Colon (tissue), 2 donors: ENCODE measurements around the gene DGCR6L.
"Not testable (repeated sequence)": the region's sequence is repeated elsewhere in the genome, so short reads cannot be mapped to it uniquely, and the experiment has no call there.

ENCODE experiments used
- FAIRE-seq: peaks from 2 replicates; lab custom pipeline; 2012; peaks lifted over from hg19 to GRCh38; lab: Jason Lieb, UNC
- donor health status: control.
- donor health status: control.

Gene DGCR6L

DNA sequence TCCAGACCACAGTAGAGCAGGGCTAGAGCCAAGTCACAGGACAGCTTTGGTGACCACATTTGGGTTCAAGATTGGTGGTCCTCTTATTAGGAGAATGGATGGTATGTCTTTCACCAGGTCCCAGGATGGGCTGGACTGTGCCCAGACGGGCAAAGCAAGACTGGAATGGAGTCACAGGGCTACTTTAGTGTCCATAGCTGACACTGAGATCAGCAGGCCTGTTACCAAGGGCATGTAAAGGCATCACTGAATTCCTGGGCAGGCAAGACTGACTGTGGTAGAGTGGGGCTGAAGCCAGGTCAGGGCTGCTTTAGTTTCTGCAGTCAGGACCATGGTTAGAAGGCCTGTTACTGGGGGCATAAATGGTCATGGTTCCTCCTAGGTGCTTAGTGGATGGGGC lies 6.1 kb upstream of the DGCR6L start:
- FAIRE-seq = not testable (repeated sequence)

DNA sequence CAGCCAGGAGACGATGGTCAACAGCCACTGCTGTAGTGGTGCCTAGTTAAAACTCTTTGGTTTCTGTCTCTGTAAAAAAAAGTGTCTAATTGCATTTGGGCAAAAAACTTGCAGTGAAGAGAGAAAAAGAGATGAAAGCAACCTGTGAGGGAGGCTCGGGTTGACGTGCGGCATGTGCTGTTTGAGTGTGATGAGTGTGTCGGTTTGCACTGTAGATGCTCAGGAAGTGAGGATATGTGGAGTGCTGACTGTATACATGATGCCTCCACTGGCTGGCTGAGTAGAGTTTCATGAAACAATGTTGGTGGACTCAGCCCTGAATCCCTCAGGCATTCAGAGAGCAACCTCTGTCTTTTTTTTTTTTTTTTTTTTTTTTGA lies 4.3 kb upstream of the DGCR6L start:
- FAIRE-seq = no peak

DNA sequence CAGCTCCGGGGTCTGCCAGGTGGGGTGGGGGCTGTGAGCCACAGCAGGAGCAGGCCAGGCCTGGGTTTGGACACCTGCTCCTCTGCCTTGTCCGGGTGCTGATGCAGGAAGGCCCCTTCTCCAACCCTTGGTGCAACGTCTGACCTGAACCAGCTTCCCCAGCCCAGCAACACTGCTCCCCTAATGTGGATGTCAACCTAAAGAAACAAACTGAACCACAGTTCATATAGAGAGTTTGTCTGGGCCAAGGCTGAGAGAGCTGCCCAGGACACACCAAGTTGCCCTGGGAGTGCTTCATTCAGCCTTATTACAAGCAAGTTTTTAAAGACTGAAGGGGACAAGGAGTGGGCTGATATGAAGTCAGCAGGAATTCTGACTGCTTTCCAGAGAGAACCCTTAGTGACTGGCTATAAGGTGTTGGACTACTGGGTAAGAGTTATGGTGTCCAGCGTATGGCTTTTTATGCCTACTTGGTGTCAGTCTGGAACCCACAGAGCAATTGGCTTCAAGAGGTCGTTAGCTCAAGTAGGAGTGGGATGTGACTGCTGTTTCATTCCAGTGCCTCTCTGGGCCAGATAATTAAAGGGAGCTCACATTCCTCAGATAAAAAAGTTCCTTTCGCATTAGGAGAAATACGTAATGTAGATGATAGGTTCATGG lies 1.8 kb upstream of the DGCR6L start:
- not testable (repeated sequence) for FAIRE-seq

DNA sequence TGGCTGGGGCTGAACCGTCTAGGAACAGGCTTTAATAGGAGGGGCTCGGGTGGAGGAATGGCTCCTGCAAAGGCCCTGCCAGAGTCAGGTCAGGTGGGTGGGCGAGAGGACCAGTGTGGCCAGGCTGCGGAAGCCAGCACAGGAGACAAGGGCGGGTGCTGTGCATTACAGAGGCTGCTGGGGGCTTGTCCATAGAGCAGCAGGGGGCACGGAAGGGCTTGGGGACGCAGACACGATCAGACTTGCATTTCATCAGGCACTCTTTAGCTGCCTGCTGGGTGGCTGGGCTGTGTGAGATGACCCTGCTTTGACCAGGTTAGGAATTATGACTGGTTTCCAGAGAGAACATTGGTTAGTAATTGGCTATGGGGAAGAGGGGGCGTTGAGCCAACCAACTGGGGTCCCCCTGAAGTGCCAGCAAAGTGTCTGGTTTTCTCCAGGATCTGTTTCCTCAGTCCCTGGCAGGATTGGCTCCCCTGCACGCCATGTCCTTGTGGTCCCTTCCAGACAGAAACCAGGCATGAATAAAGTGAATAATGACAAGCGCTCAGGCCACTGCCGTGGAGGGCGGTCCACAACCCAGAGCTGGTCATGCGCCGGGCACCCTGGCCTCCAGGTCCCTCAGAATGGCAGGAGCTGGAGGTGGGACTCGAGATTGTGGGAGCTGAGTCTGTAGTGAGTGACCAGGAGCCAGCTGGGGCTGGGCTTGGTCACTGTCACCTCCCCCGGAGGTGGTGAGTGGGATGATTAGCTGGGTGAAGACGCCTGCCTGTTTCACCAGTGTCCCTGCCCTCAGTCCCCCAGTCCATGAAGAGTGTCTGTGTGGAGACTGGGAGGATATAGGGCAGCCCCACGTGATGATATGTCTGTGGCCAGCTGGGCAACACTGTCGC lies 1.0 kb upstream of the DGCR6L start:
- not testable (repeated sequence) for FAIRE-seq

DNA sequence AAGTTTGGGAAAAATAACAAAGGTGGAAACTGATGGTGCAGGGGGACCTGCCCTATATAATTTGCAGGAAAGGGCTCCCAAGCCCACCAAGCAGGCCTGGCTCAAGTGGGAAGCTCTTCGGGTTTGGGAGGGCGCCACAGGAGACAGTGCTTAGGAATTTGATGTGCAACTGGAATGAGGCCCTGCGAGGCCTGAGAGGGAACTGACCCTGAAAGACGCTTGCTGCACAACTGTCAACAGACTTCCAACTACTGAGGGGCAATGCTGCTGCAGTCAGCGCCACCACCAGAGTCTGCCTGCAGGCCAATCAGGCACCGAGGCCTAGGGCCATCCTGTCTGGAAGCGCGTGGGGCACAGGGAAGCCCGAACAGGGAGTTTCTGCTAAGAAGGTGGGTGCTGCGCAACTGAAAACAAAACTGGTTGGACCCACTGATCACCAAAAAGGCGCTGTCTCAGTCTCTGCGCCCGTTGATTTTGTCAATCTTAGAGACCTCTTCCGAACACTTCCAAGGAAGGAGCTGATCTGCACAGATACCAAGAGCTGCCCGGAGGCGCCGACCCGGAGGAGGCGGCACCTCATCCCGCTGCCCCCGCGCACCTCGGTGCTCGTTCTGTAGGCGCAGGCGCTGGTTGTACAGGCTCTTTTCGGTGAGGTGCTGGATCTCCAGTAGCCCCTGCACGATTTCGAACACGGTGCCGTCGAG lies 667 bp downstream of the DGCR6L start:
- no peak for FAIRE-seq

DNA sequence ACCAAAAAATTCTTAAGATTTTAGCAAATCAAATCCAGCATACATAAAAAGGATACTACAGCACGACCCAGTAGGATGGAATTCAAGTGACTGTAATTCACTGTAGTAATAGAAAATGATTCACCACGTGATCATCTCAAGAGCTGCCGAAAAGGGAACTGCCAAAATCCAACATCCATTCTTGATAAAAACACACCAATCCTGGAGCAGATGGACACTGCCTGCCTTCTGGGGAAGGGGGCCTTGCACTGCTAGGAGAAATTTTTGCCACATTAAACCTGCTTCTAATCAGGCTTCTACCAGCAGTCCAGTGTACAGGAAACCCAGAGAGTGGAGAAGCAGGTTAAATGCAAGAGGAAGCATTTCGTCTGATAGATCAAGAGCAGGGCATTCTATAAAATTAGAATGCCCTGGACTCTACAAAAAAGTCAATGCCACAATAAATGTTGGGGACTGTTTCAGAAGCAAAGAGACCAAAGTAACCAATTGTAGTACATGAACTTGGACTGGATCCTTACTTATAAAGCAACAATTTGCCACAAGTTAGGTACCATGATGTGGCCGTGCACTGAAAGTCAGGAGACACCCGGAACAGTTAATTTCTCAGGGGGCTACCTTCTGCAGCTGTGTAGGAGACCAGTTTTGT lies 1.7 kb downstream of the DGCR6L start:
- not testable (repeated sequence) for FAIRE-seq

DNA sequence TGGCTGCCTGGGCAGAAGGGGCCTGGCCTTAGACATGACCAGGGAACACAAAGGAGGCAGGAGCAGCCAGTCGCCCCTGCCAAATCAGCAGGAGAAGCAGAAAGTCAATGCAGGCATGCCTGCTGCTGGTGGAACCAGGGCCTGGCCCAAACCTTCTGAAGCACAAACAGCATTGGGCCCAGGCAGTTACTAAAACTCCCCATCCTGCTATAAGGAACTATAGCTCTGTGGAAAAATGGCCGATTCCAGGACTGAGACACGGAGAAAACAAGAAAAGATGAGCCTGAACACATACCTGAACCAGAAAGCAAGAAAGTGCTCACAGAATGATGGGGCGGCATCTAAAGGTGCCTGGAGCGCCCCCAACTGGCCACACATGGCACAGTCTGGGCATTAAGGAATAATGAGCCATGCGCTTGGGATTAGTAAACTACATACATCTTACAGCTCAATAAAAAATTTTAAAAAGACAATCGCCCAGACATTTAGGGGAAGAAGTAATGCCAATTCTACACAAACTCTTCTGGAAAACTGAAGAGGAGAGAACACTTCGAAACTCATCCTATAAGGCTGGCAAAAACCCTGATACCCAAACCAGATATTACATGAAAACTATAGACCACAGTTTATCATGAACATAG lies 2.3 kb downstream of the DGCR6L start:
- FAIRE-seq = not testable (repeated sequence)

DNA sequence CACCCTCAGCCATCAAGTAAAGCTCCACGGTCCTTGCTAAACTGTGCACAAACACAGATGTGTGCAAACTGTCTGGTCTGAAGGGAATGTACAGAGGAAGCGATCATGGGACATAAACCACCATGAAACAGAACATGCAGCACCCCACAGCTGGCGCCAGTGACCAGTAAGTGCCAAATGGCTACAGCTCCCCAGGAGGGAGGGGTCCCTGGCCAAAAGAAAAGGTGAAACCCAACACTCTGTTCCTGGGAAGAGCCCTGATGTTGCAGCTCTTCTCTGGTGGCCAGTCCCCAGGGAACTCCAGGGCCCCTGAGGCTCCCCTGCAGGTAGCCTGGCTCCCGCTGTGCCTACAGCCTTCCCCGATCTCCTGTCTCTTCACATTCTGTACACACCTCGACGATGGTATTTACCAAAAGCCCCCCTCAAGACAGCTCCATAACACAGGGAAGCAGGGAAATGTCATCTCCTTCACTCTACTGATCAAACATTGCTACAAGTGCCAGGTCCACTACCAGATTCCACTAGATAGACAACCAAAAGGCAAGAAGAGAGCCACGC lies 2.9 kb downstream of the DGCR6L start:
- no peak for FAIRE-seq

DNA sequence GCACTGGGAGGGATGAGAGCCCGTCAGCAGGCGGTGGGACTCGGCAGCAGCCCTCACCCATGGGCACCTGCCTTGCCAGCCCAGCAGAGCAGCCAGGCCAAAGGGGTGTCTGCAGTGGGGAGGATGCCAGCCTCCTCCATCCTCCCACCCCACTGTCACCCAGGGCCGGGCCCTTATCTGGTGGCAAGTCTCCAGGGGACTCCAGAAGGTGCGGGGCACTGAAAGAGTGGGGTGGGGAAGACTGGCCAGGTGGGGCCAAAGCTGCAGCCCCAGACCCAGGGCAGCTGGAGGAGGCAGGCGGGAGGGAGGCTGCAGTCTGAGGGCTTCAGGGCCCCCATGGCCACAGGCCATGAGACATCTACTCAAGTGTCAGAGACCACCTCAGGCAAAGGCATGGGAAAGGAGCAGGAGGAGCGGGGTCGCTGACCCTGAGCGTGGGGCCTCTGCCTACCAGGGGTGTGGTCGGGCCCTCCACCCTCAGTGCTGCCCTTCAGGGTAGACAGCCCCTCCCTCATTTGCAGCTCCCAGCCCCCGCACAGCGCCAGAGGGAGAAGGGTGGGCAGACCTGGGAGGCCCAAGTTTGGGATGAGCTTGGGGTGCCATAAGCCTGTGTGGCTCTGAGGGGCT lies 3.5 kb downstream of the DGCR6L start:
- no peak for FAIRE-seq

DNA sequence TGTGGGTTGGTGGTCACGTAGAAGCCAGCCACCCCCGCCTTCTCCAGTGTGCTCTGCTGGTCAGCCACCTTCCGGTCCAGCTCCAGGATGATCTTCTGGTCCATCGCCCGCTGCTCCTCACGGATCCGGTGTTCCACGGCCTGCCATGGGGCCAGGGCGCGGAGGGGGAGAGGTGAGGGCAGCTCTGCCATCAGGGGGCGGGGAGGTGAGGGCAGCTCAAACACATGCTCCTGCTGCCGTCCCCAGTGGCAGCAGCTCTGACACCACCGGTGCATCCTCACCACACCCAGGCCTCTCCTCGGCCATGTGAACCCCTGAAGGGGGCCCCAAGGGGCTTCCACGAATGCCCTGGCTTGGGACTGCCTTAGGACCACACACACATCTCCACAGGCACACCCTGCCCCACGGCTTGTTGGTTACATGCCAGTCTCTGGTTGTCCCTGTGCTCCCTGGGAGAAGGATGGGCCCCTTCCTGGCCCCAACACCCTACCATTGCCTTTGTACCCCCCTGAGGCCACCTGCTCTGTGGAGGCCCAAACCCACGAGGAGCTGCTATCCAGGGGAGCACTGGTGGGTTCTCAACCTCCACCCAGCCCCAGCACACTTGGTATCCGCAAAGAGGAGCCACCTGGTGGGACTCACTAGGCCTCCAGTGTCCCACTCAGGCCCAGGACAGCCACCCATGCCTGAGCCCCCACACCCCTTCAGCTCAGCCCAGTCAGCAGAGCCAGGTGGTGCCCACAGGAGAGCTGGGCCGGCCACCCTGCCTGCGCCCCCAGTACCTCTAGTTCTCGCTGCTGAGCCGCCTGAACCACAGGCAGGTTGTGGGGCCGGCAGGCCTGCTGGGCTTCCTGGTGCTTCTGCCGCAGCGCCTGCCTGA lies 4.3 kb downstream of the DGCR6L start:
- FAIRE-seq = no peak

DNA sequence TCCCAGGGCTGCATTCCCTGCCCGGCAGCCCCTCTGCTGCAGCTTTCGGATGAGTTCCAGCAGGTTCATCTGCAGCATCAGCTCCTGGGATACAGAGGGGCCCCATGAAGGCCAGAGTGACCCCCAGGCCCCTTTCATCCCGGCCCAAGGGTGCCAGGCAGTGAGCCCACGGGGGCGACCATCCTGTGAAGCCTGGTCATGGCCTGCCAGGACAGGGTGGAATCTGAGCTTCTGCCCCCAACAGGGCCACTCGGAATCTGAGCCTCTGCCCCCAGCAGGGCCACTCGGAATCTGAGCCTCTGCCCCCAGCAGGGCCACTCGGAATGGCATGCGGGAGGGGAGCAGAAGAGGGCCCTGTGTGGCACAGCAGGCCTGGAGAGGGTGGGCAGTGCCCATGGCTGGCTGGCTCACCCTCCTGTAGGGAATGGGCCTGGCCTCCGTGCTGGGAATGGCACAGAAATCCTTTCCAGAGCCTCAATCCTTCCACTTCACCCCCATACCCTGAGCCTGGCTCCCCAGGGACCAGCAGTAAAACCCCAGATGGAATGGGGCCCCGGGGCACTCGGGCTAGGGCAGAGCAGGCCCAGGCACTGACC lies 5.0 kb downstream of the DGCR6L start:
- FAIRE-seq = not testable (repeated sequence)

DNA sequence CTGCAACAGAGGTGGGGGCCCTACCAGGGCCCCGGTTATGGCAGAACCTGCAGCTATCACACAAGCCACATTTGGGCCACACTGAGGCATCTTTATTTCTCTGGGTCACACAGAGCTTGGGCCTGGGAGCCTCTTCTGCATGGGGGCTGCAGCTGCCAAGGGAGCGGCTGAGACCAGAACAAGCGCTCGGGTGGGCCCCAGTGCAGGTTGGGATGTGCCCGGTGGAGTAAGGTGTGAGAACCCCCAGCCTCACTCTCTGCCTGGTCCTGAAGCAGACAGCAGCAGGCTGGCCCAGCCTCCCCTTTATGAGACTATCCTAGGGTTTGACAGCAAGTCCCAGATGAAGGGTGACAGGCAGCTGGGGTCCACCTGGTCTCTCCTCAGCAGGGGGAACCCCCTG lies 5.7 kb downstream of the DGCR6L start:
- not testable (repeated sequence) for FAIRE-seq

DNA sequence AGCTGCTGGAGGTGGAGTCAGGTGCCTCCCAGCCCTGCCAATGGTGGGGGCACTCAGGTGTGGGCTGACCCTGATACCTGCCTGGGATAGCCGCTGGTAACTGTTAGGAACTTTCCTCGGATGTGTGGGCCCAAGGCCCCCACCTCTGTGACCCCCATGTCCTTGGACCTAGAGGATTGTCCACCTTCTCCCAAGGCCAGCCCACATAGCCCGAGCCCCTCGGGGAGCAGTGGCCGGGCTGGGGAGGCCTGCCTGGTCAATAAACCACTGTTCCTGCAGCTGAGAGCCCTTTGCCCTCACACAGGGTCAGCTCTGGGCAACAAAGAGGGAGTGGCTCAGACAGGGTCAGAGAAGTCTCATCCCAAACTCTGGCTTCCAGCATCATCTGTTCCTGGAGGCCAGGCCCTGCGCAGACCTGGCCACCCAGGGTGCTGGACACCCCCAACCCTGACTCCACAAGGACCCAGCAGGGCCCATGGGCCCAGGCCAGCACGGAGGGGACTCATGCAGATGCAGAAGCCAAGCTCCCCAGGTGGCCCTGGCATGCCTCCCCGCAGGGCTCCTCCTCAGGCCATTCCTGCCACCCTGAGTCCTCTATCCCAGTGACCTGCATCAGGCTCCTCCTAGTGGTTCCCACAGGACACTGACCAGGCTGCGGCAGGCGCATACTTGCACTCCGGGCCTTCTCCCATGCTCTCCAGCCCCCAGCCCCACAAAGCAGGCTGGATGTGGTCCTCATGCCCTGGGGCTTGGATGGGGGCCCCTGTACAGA lies 6.4 kb downstream of the DGCR6L start:
- not testable (repeated sequence) for FAIRE-seq

DNA sequence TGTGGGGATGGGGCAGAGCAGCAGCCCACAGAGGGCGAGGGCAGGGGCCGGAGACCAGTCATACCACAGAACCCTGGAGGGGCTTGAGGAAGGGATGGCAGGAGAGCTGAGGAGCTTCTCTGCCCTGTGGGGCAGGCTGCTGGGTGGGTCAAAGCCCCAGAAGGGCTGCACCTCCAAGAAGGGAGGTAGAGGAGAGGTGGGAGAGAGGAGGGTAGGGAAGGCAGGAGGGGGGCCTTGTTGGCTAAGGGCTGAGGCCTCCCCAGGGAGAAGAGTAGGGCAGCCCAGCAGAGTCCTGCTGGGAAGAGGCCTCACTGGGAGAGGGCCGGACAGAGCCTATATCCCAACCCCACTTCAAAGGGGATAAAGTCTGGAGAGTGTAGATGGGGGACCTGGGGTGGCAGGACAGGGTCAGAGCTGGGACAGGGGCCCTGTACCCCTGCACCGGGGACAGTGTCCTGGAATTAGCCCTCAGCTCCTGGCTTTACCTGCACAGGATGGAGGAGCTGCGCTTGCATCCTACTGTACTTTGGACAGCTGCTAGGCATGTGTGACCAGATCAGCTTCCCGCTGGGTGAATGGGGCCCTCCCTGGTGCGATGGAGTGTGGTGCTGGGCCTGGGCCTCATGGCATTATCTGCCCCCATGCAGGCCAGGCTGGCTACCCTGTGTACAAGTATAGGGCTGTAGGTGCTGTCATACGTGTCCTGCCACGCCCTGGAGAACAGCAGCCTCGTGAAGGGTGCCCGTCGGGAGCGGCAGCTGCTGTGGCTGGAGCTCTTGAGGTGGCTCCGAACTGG lies 7.3 kb downstream of the DGCR6L start:
- no peak for FAIRE-seq

DNA sequence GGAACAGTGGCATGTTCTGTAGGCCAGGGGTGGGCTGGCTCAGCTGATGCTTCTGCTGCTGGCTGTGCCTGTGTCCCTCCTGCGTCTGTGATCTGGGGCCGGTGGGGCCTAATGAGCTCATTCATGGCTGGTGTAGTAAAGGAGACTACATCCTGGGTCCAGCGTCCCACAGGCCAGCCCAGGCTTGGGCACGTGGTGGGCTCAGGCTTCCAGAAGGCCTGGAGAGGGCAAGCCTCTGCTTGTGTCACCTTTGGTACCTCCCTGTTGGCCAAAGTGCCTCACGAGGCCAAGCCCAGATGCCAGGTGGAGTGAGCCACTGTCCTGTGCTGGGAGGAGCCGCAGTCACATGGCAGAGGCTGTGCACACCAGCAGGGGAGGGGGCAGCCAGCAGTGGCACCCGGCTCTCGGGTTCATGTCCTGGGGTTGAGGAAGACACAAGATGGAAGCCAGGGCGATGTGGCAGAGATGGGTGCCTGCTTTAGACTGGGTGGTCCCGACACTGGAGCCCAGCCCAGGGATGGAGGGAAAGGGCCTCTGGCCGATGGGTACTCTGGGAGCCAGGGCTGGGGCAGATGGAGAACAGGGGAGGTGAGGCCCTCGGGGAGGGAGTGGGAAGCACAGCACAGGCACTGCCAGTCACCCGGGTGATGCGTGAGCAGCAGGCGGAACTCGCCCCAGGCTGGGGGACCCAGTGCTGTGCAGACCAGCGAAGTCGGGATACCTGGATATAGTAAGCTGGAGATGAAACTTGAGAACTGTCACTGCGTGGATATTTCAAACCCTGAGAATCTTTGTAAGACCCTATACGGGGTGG lies 8.4 kb downstream of the DGCR6L start:
- FAIRE-seq = not testable (repeated sequence)

DNA sequence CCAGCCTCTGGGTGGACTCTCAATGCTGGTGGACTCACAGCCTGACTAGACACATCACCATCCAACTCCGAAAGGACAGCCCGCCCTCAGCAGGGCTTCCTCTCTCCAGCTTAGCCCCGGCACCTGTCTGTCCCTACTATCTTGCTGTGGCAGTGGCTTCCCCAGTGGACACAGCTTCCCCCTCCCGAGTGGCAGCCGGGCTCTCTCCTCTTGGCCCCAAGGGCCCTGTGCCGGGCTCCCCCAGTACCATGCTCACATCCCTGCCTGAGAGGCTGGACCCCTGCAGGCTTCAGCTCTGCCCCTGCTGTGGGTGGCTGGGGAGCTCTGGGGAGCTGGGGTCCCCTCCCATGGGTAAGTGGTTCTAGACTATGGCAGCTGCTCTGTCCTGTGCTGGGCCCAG lies 9.1 kb downstream of the DGCR6L start:
- not testable (repeated sequence) for FAIRE-seq

DNA sequence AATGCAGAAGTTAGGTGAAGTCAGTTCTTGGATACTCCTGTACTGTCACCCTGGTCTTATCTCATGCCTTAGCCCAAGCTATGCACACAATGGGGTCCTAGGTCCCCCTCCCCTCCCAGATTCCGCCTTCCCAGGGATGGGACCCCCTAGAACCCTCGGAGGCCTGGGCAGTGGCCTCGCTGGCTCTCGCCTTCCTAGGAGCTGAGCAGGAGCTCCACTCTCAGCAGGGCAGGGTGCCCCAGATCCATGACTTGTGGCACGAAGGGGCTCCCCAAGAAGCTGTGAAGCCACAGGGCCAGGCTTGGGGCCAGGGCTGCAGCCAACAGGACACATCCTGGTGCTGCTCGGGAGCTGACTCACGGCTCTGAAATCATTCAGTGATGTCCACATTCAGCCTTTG lies 9.7 kb downstream of the DGCR6L start:
- not testable (repeated sequence) for FAIRE-seq
